ENCODE measurements around the gene NGLY1.

Gene NGLY1

GRCh38 chr3:25782938-25783660, at the start of gene NGLY1:
TSS of gene NGLY1 (minus strand) at chr3:25783443. CDS start at chr3:25783390, 53 bp downstream.
- peak; percentile 92 for DNase-seq

GRCh38 chr3:25831578-25831977, 48.3 kb upstream of the NGLY1 start:
- DNase-seq: no peak

- DNase-seq: no peak
Measured at GRCh38 chr3:25830373-25831280, 47.4 kb upstream of the NGLY1 start.

GRCh38 chr3:25826510-25826909, 43.3 kb upstream of the NGLY1 start:
- DNase-seq: no peak

- no peak for DNase-seq
Measured at GRCh38 chr3:25823314-25823713, 40.1 kb upstream of the NGLY1 start.

GRCh38 chr3:25821746-25822573, 38.7 kb upstream of the NGLY1 start:
- no peak for DNase-seq

GRCh38 chr3:25820816-25821486, 37.7 kb upstream of the NGLY1 start:
- no peak for DNase-seq

GRCh38 chr3:25820366-25820765, 37.1 kb upstream of the NGLY1 start:
- no peak for DNase-seq

GRCh38 chr3:25818335-25818734, 35.1 kb upstream of the NGLY1 start:
- DNase-seq: no peak

GRCh38 chr3:25817638-25818037, 34.4 kb upstream of the NGLY1 start:
- peak; percentile 11 for DNase-seq

- DNase-seq: peak; percentile 48
Measured at GRCh38 chr3:25817107-25817506, 33.9 kb upstream of the NGLY1 start.

GRCh38 chr3:25812644-25813043, 29.4 kb upstream of the NGLY1 start:
- no peak for DNase-seq

GRCh38 chr3:25804676-25805075, 21.4 kb upstream of the NGLY1 start:
- DNase-seq: no peak

- no peak for DNase-seq
Measured at GRCh38 chr3:25803833-25804232, 20.6 kb upstream of the NGLY1 start.

GRCh38 chr3:25801786-25802185, 18.5 kb upstream of the NGLY1 start:
- no peak for DNase-seq

- peak; percentile 96 for DNase-seq
Measured at GRCh38 chr3:25789596-25790556, 6.6 kb upstream of the NGLY1 start, which contains the start of gene OXSM. TSS of gene OXSM (plus strand) at chr3:25790090. CDS start at chr3:25791021, 931 bp downstream.

- no peak for DNase-seq
Measured at GRCh38 chr3:25789209-25789595, 6.0 kb upstream of the NGLY1 start.

- DNase-seq: no peak
Measured at GRCh38 chr3:25787689-25788088, 4.4 kb upstream of the NGLY1 start.

- no peak for DNase-seq
Measured at GRCh38 chr3:25785826-25786225, 2.6 kb upstream of the NGLY1 start.

- peak; percentile 19 for DNase-seq
Measured at GRCh38 chr3:25784971-25785370, 1.7 kb upstream of the NGLY1 start.
